ENCODE results near the gene TAPBPL. TPM values are rescaled to one million over a fixed set of nuclear protein-coding genes. Genes with fewer than 3 reads are reported as not detected.
A peak's percentile ranks its signal among the peaks of the same experiment; 100 is the strongest.
"Not testable (repeated sequence)": the region's sequence is repeated elsewhere in the genome, so short reads cannot be mapped to it uniquely, and the experiment has no call there.

TAPBPL gene
- total and polyA plus RNA-seq, 9 donors: 7.3 to 10.5 (median 9.2) TPM

- Histone ChIP-seq H3K27ac (ENCODE audit: low read length) (peak overlapping the region; percentile 98), H3K4me3 (ENCODE audit: low read length) (peak overlapping the region; percentile 70), H3K9me3 (replicated peaks; ENCODE audit: control insufficient read depth, low read depth, low read length) (no peaks in the 10 kb centered on the region), H3K4me1 (ENCODE audit: control insufficient read depth, insufficient read depth, low read length) (peaks cover 15% of the 10 kb centered on the region), H3K27me3 (ENCODE audit: control insufficient read depth, insufficient read depth, low read length) (peaks cover 3% of the 10 kb centered on the region), H3K36me3 (ENCODE audit: control insufficient read depth, insufficient read depth, low read length) (peaks cover 18% of the 10 kb centered on the region)
- no peak for DNase-seq
- 0% methylated on average over 3 of the region's 16 CpGs for WGBS (ENCODE audit: insufficient coverage)
Measured at GRCh38 chr12:6469609-6470374, 17.9 kb downstream of the TAPBPL start.

GRCh38 chr12:6470375-6471163, 18.7 kb downstream of the TAPBPL start, which contains the start of gene VAMP1:
TSS of gene VAMP1 (minus strand) at chr12:6470677. CDS start at chr12:6470531, 146 bp downstream.
- peaks cover 16% of the 10 kb centered on the region for H3K36me3 ChIP-seq (ENCODE audit: control insufficient read depth, insufficient read depth, low read length)
- no peaks in the 10 kb centered on the region for H3K9me3 ChIP-seq (replicated peaks; ENCODE audit: control insufficient read depth, low read depth, low read length)
- peak within 1 kb of the TSS; percentile 70 for H3K4me3 ChIP-seq (ENCODE audit: low read length)
- H3K27me3 ChIP-seq (ENCODE audit: control insufficient read depth, insufficient read depth, low read length): peaks cover 3% of the 10 kb centered on the region
- H3K27ac ChIP-seq (ENCODE audit: low read length): peak within 1 kb of the TSS; percentile 98
- under 1% methylated on average over 63 of the region's 69 CpGs for WGBS (ENCODE audit: insufficient coverage)
- H3K4me1 ChIP-seq (ENCODE audit: control insufficient read depth, insufficient read depth, low read length): peaks cover 15% of the 10 kb centered on the region
- DNase-seq: peak; percentile 99

GRCh38 chr12:6471989-6472360, 20.1 kb downstream of the TAPBPL start:
- Histone ChIP-seq H3K27ac (ENCODE audit: low read length) (no peak overlapping the region), H3K36me3 (ENCODE audit: control insufficient read depth, insufficient read depth, low read length) (peaks cover 5% of the 10 kb centered on the region)
- 100% methylated on average over 1 of the region's 1 CpG for WGBS (ENCODE audit: insufficient coverage)

GRCh38 chr12:6472491-6472890, 20.6 kb downstream of the TAPBPL start:
- Histone ChIP-seq H3K36me3 (ENCODE audit: control insufficient read depth, insufficient read depth, low read length) (peaks cover 5% of the 10 kb centered on the region), H3K9me3 (replicated peaks; ENCODE audit: control insufficient read depth, low read depth, low read length) (no peaks in the 10 kb centered on the region), H3K4me3 (ENCODE audit: low read length) (no peak overlapping the region), H3K4me1 (ENCODE audit: control insufficient read depth, insufficient read depth, low read length) (peaks cover 15% of the 10 kb centered on the region), H3K27me3 (ENCODE audit: control insufficient read depth, insufficient read depth, low read length) (peaks cover 3% of the 10 kb centered on the region), H3K27ac (ENCODE audit: low read length) (no peak overlapping the region)
- no peak for DNase-seq
- 67% methylated on average over 8 of the region's 11 CpGs for WGBS (ENCODE audit: insufficient coverage)

More at GRCh38 chr12:6471989-6472360, 20.1 kb downstream of the TAPBPL start:
- Histone ChIP-seq H3K9me3 (replicated peaks; ENCODE audit: control insufficient read depth, low read depth, low read length) (no peaks in the 10 kb centered on the region), H3K4me3 (ENCODE audit: low read length) (no peak overlapping the region), H3K27me3 (ENCODE audit: control insufficient read depth, insufficient read depth, low read length) (peaks cover 3% of the 10 kb centered on the region), H3K4me1 (ENCODE audit: control insufficient read depth, insufficient read depth, low read length) (peaks cover 15% of the 10 kb centered on the region)
- DNase-seq: no peak

GRCh38 chr12:6475233-6475975, 23.6 kb downstream of the TAPBPL start:
- not testable (repeated sequence) for H3K4me3 ChIP-seq (ENCODE audit: low read length); DNase-seq; H3K27me3 ChIP-seq (ENCODE audit: control insufficient read depth, insufficient read depth, low read length); H3K27ac ChIP-seq (ENCODE audit: low read length); H3K4me1 ChIP-seq (ENCODE audit: control insufficient read depth, insufficient read depth, low read length); H3K36me3 ChIP-seq (ENCODE audit: control insufficient read depth, insufficient read depth, low read length); H3K9me3 ChIP-seq (replicated peaks; ENCODE audit: control insufficient read depth, low read depth, low read length)
- WGBS (ENCODE audit: insufficient coverage): 92% methylated on average over 15 of the region's 48 CpGs

GRCh38 chr12:6476489-6476888, 24.6 kb downstream of the TAPBPL start:
- DNase-seq: no peak
- no peaks in the 10 kb centered on the region for H3K9me3 ChIP-seq (replicated peaks; ENCODE audit: control insufficient read depth, low read depth, low read length)
- peaks cover 3% of the 10 kb centered on the region for H3K27me3 ChIP-seq (ENCODE audit: control insufficient read depth, insufficient read depth, low read length)
- H3K4me3 ChIP-seq (ENCODE audit: low read length): no peak overlapping the region
- no peaks in the 10 kb centered on the region for H3K4me1 ChIP-seq (ENCODE audit: control insufficient read depth, insufficient read depth, low read length)
- H3K36me3 ChIP-seq (ENCODE audit: control insufficient read depth, insufficient read depth, low read length): no peaks in the 10 kb centered on the region
- 80% methylated on average over 2 of the region's 3 CpGs for WGBS (ENCODE audit: insufficient coverage)
- no peak overlapping the region for H3K27ac ChIP-seq (ENCODE audit: low read length)

GRCh38 chr12:6477601-6478377, 25.9 kb downstream of the TAPBPL start:
- H3K4me3 ChIP-seq (ENCODE audit: low read length); H3K36me3 ChIP-seq (ENCODE audit: control insufficient read depth, insufficient read depth, low read length); H3K9me3 ChIP-seq (replicated peaks; ENCODE audit: control insufficient read depth, low read depth, low read length); H3K4me1 ChIP-seq (ENCODE audit: control insufficient read depth, insufficient read depth, low read length); H3K27me3 ChIP-seq (ENCODE audit: control insufficient read depth, insufficient read depth, low read length); H3K27ac ChIP-seq (ENCODE audit: low read length); DNase-seq: not testable (repeated sequence)
- WGBS (ENCODE audit: insufficient coverage): 92% methylated on average over 33 of the region's 37 CpGs

GRCh38 chr12:6478416-6478815, 26.6 kb downstream of the TAPBPL start:
- H3K27ac ChIP-seq (ENCODE audit: low read length): no peak overlapping the region
- no peaks in the 10 kb centered on the region for H3K9me3 ChIP-seq (replicated peaks; ENCODE audit: control insufficient read depth, low read depth, low read length)
- H3K4me3 ChIP-seq (ENCODE audit: low read length): no peak overlapping the region
- DNase-seq: no peak
- no peaks in the 10 kb centered on the region for H3K36me3 ChIP-seq (ENCODE audit: control insufficient read depth, insufficient read depth, low read length)
- no peaks in the 10 kb centered on the region for H3K4me1 ChIP-seq (ENCODE audit: control insufficient read depth, insufficient read depth, low read length)
- WGBS (ENCODE audit: insufficient coverage): 78% methylated on average over 20 of the region's 20 CpGs
- no peaks in the 10 kb centered on the region for H3K27me3 ChIP-seq (ENCODE audit: control insufficient read depth, insufficient read depth, low read length)

GRCh38 chr12:6488240-6488639, 36.4 kb downstream of the TAPBPL start:
- Histone ChIP-seq H3K27me3 (ENCODE audit: control insufficient read depth, insufficient read depth, low read length) (no peaks in the 10 kb centered on the region), H3K4me1 (ENCODE audit: control insufficient read depth, insufficient read depth, low read length) (peaks cover 4% of the 10 kb centered on the region), H3K36me3 (ENCODE audit: control insufficient read depth, insufficient read depth, low read length) (peaks cover 7% of the 10 kb centered on the region), H3K4me3 (ENCODE audit: low read length) (no peak overlapping the region), H3K9me3 (replicated peaks; ENCODE audit: control insufficient read depth, low read depth, low read length) (no peaks in the 10 kb centered on the region), H3K27ac (ENCODE audit: low read length) (no peak overlapping the region)
- 82% methylated on average over 1 of the region's 1 CpG for WGBS (ENCODE audit: insufficient coverage)
- DNase-seq: no peak

Data from muscle of leg (tissue), 11 donors.